WTC11 (cell line): ENCODE results near the gene TTC33. TPM values are rescaled to one million over a fixed set of nuclear protein-coding genes. Genes with fewer than 3 reads are reported as not detected.

Experiments used
- ATAC-seq: fragments of 200-7000 bp; cut with Tn5 transposase; 2 replicates; pipeline ENCODE4 v1.10.0; 2021; ENCODE audit warnings: mild to moderate bottlenecking, moderate library complexity
- CTCF ChIA-PET: fragments of 300-600 bp; sonication (Branson Sonifier 250); formaldehyde crosslinking; loops from one replicate; lab custom pipeline; 2021; ENCODE audit warnings: antibody characterized with exemption; lab: Charles Lee
- POLR2A ChIA-PET: fragments of 350-600 bp; sonication (Branson Sonifier 250); formaldehyde crosslinking; loops from one replicate; lab custom pipeline; 2021; ENCODE audit warnings: antibody characterized with exemption; lab: Charles Lee
- DNase-seq: peaks from one replicate; pipeline ENCODE4 v3.0.0; 2021; ENCODE audit warnings: low spot score
- H3K27ac Mint-ChIP-seq: 2 replicates; pipeline ENCODE4 v1.8.0; 2021; ENCODE audit warnings: mixed read lengths
- H3K27me3 Mint-ChIP-seq: 2 replicates; pipeline ENCODE4 v1.8.0; 2021; ENCODE audit warnings: low read depth, mild to moderate bottlenecking, moderate library complexity, mixed read lengths
- H3K36me3 Mint-ChIP-seq: 2 replicates; pipeline ENCODE4 v1.8.0; 2021; ENCODE audit warnings: mixed read lengths
- H3K4me1 Mint-ChIP-seq: 2 replicates; pipeline ENCODE4 v1.8.0; 2022; ENCODE audit warnings: mixed read lengths
- H3K4me3 Mint-ChIP-seq: 2 replicates; pipeline ENCODE4 v1.8.0; 2021; ENCODE audit warnings: mild to moderate bottlenecking, moderate library complexity, mixed read lengths
- H3K9me3 Mint-ChIP-seq: 2 replicates; pipeline ENCODE4 v1.8.0; 2021; ENCODE audit warnings: mixed read lengths
- CREB1 ChIP-seq: sonication (generic); formaldehyde crosslinking; IDR thresholded peaks from 2 replicates; pipeline ENCODE4 v1.8.0; 2023; ENCODE audit warnings: mild to moderate bottlenecking, missing genetic modification reagents
- GTF2I ChIP-seq: fragments of 250-450 bp; sonication (Bioruptor Pico); conservative IDR thresholded peaks from 2 replicates; pipeline ENCODE4 v1.4.0; 2021; ENCODE audit warnings: mild to moderate bottlenecking
- HMGA2 ChIP-seq: fragments of 250-450 bp; sonication (Bioruptor Pico); IDR thresholded peaks from 2 replicates; pipeline ENCODE4 v1.4.0; 2021; ENCODE audit warnings: mild to moderate bottlenecking, moderate library complexity
- JUN ChIP-seq: sonication (generic); formaldehyde crosslinking; IDR thresholded peaks from 2 replicates; pipeline ENCODE4 v1.8.0; 2023; ENCODE audit warnings: mild to moderate bottlenecking, missing genetic modification reagents
- MYBL2 ChIP-seq: sonication (generic); formaldehyde crosslinking; IDR thresholded peaks from 2 replicates; pipeline ENCODE4 v1.8.1; 2023; ENCODE audit warnings: mild to moderate bottlenecking, moderate library complexity, missing genetic modification reagents
- NR2C2 ChIP-seq: sonication (generic); formaldehyde crosslinking; IDR thresholded peaks from 2 replicates; pipeline ENCODE4 v1.8.0; 2022; ENCODE audit warnings: mild to moderate bottlenecking, missing genetic modification reagents
- NR3C1 ChIP-seq: sonication (generic); formaldehyde crosslinking; conservative IDR thresholded peaks from 2 replicates; pipeline ENCODE4 v1.8.1; 2023; ENCODE audit warnings: low read depth, mild to moderate bottlenecking, missing genetic modification reagents
- RORB ChIP-seq: fragments of 250-450 bp; sonication (Bioruptor Pico); IDR thresholded peaks from 2 replicates; pipeline ENCODE4 v1.9.0; 2021; ENCODE audit warnings: mild to moderate bottlenecking
- SMAD3 ChIP-seq: sonication (generic); formaldehyde crosslinking; IDR thresholded peaks from 2 replicates; pipeline ENCODE4 v1.8.0; 2022; ENCODE audit warnings: missing genetic modification reagents, mild to moderate bottlenecking, borderline replicate concordance
- TCF7 ChIP-seq: sonication (generic); formaldehyde crosslinking; IDR thresholded peaks from 2 replicates; pipeline ENCODE4 v1.8.0; 2022; ENCODE audit warnings: mild to moderate bottlenecking, low read depth, missing genetic modification reagents, moderate library complexity
- ZNF317 ChIP-seq: sonication (generic); formaldehyde crosslinking; IDR thresholded peaks from 2 replicates; pipeline ENCODE4 v1.8.1; 2023; ENCODE audit warnings: low read depth, mild to moderate bottlenecking, moderate library complexity, missing genetic modification reagents, borderline replicate concordance
- ZNF416 ChIP-seq: fragments of 250-450 bp; sonication (Bioruptor Pico); IDR thresholded peaks from 2 replicates; pipeline ENCODE4 v1.9.0; 2021; ENCODE audit warnings: mild to moderate bottlenecking, inconsistent platforms
- total RNA-seq: library from RNA; stranded (reverse); gene quantifications from 3 replicates; pipeline ENCODE4 v1.2.3, GENCODE V29; 2021
- TF ChIP-seq, protein P1 (sequence below): sonication (generic); formaldehyde crosslinking; IDR thresholded peaks from 2 replicates; pipeline ENCODE4 v1.8.1; 2023; ENCODE audit warnings: mild to moderate bottlenecking, missing genetic modification reagents
- TF ChIP-seq, protein P2 (sequence below): sonication (generic); formaldehyde crosslinking; IDR thresholded peaks from 2 replicates; pipeline ENCODE4 v1.8.1; 2023; ENCODE audit warnings: mild to moderate bottlenecking, missing genetic modification reagents, moderate library complexity
- TF ChIP-seq, protein P3 (sequence below): sonication (generic); formaldehyde crosslinking; IDR thresholded peaks from 2 replicates; pipeline ENCODE4 v1.8.0; 2022; ENCODE audit warnings: mild to moderate bottlenecking, missing genetic modification reagents
- TF ChIP-seq, protein P4 (sequence below): sonication (generic); formaldehyde crosslinking; IDR thresholded peaks from 2 replicates; pipeline ENCODE4 v1.8.1; 2022; ENCODE audit warnings: missing genetic modification reagents, borderline replicate concordance
- TF ChIP-seq, protein P5 (sequence below): fragments of 250-450 bp; sonication (Bioruptor Pico); IDR thresholded peaks from 2 replicates; pipeline ENCODE4 v1.9.0; 2021; ENCODE audit warnings: moderate library complexity, mild to moderate bottlenecking, inconsistent platforms, borderline replicate concordance
- TF ChIP-seq, protein P6 (sequence below): fragments of 250-450 bp; sonication (Bioruptor Pico); IDR thresholded peaks from 2 replicates; pipeline ENCODE4 v1.8.0; 2021; ENCODE audit warnings: mild to moderate bottlenecking
- TF ChIP-seq, protein P7 (sequence below): sonication (generic); formaldehyde crosslinking; IDR thresholded peaks from 2 replicates; pipeline ENCODE4 v1.8.1; 2023; ENCODE audit warnings: mild to moderate bottlenecking, moderate library complexity, missing genetic modification reagents
- TF ChIP-seq, protein P8 (sequence below): fragments of 250-450 bp; sonication (Bioruptor Pico); IDR thresholded peaks from 2 replicates; pipeline ENCODE4 v1.9.0; 2021; ENCODE audit warnings: mild to moderate bottlenecking

Gene TTC33
- total RNA-seq, 1 experiment from 2014 or later: 9.2 TPM

DNA sequence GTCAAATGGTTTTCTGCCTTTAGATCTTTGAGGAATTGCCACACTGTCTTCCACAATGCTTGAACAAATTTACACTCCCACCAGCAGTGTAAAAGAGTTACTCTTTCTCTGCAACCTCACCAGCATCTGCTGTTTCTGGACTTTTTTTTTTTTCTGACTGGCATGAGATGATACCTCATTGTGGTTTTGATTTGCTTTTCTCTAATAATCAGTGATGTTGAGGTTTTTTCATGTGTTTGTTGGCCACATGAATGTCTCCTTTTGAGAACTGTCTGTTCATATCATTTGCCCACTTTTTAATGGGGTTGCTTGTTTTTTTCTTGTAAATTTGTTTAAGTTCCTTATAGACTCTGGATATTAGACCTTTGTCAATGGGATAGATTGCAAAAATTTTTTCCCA is 205.3 kb downstream of the TTC33 start:
- Mint-ChIP-seq H3K27me3 (no peaks in the 10 kb centered on the region), H3K27ac (no peak overlapping the region), H3K36me3 (no peaks in the 10 kb centered on the region), H3K4me3 (no peak overlapping the region), H3K4me1 (peaks cover 9% of the 10 kb centered on the region), H3K9me3 (peaks cover 5% of the 10 kb centered on the region)
- CTCF ChIA-PET: no interaction called here
- POLR2A ChIA-PET: interaction anchor here (0.7 kb wide), 1 partner anchor 72 kb away, joined by 4 read pairs; no protein-coding TSS in a partner anchor
- TF ChIP-seq, protein P1, sequence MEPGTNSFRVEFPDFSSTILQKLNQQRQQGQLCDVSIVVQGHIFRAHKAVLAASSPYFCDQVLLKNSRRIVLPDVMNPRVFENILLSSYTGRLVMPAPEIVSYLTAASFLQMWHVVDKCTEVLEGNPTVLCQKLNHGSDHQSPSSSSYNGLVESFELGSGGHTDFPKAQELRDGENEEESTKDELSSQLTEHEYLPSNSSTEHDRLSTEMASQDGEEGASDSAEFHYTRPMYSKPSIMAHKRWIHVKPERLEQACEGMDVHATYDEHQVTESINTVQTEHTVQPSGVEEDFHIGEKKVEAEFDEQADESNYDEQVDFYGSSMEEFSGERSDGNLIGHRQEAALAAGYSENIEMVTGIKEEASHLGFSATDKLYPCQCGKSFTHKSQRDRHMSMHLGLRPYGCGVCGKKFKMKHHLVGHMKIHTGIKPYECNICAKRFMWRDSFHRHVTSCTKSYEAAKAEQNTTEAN: no peak
- TF ChIP-seq, protein P2, sequence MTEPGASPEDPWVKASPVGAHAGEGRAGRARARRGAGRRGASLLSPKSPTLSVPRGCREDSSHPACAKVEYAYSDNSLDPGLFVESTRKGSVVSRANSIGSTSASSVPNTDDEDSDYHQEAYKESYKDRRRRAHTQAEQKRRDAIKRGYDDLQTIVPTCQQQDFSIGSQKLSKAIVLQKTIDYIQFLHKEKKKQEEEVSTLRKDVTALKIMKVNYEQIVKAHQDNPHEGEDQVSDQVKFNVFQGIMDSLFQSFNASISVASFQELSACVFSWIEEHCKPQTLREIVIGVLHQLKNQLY (CRISPR knock-in tag): no peak
- TF ChIP-seq CREB1 (CRISPR knock-in tag) (no peak), RORB (CRISPR knock-in tag) (no peak), ZNF317 (CRISPR knock-in tag) (no peak), GTF2I (CRISPR knock-in tag) (no peak)
- TF ChIP-seq, protein P3, sequence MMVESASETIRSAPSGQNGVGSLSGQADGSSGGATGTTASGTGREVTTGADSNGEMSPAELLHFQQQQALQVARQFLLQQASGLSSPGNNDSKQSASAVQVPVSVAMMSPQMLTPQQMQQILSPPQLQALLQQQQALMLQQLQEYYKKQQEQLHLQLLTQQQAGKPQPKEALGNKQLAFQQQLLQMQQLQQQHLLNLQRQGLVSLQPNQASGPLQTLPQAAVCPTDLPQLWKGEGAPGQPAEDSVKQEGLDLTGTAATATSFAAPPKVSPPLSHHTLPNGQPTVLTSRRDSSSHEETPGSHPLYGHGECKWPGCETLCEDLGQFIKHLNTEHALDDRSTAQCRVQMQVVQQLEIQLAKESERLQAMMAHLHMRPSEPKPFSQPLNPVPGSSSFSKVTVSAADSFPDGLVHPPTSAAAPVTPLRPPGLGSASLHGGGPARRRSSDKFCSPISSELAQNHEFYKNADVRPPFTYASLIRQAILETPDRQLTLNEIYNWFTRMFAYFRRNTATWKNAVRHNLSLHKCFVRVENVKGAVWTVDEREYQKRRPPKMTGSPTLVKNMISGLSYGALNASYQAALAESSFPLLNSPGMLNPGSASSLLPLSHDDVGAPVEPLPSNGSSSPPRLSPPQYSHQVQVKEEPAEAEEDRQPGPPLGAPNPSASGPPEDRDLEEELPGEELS: no peak
- ATAC-seq: no peak
- DNase-seq: no peak

DNA sequence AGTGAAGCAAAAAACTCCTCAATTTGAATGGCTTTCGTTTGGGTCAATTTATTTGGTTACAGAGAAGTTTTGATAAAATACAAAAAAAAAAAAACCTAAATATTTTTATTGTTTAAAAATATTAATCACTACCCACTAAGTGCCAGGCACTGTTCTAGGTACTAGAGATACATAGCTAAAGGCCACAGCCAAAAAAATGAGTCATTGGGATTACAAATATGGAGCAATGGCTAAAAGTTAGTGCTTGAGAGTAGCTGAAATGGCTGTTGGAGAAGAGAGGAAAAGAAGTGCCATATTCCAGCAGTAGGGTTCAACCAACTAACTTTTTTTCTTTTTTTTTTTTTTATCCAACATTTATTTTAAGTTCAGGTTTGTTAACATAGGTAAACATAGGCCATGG is 206.1 kb downstream of the TTC33 start:
- CTCF ChIA-PET: interaction anchor here (0.5 kb wide), 1 partner anchor 130 kb away, joined by 3 read pairs; the partner anchor contains the start of gene PTGER4
- Mint-ChIP-seq H3K9me3 (peaks cover 5% of the 10 kb centered on the region), H3K27ac (no peak overlapping the region), H3K4me1 (peaks cover 9% of the 10 kb centered on the region), H3K4me3 (no peak overlapping the region), H3K36me3 (no peaks in the 10 kb centered on the region), H3K27me3 (no peaks in the 10 kb centered on the region)
- TF ChIP-seq, protein P4, sequence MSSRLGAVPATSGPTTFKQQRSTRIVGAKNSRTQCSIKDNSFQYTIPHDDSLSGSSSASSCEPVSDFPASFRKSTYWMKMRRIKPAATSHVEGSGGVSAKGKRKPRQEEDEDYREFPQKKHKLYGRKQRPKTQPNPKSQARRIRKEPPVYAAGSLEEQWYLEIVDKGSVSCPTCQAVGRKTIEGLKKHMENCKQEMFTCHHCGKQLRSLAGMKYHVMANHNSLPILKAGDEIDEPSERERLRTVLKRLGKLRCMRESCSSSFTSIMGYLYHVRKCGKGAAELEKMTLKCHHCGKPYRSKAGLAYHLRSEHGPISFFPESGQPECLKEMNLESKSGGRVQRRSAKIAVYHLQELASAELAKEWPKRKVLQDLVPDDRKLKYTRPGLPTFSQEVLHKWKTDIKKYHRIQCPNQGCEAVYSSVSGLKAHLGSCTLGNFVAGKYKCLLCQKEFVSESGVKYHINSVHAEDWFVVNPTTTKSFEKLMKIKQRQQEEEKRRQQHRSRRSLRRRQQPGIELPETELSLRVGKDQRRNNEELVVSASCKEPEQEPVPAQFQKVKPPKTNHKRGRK: no peak
- TF ChIP-seq JUN (CRISPR knock-in tag): no peak
- no peak for TF ChIP-seq NR2C2 (CRISPR knock-in tag)
- TF ChIP-seq SMAD3 (CRISPR knock-in tag): no peak
- no peak for TF ChIP-seq MYBL2
- DNase-seq: no peak
- no peak for ATAC-seq
- POLR2A ChIA-PET: interaction anchor here (0.7 kb wide), 2 partner anchors 73 to 240 kb away, joined by 3 to 4 read pairs; no protein-coding TSS in a partner anchor

DNA sequence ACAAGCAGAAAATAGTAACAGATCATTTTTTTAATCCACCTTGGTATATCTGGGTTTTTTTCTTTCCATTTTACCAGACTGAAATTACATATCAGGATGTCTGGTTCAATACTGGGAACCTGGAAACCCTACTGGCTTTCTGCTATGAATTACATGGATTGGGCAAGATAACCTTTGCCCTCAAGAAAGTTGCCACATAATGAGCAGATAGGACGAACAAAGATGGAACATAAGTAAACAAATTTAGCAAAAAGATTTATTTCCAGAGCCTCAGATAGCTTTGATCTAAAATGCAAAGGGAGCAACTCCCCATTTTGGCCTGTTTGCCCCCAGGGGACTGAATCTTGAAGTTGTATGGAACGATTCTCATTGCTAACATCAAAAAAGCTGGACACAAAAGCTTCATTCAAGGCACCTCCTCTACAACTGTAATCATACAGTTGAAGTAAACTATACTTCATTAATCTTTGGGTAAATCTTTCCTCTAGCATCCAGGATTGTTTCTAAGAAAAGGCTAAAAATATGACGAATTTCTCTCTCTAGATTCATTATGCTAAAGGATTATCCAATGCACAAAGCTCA is 207.7 kb downstream of the TTC33 start:
- ChIA-PET POLR2A (no interaction called here), CTCF (no interaction called here)
- no peak overlapping the region for H3K4me3 Mint-ChIP-seq
- DNase-seq (no peak), ATAC-seq (no peak)
- no peaks in the 10 kb centered on the region for H3K36me3 Mint-ChIP-seq
- peaks cover 5% of the 10 kb centered on the region for H3K9me3 Mint-ChIP-seq
- no peaks in the 10 kb centered on the region for H3K27me3 Mint-ChIP-seq
- no peaks in the 10 kb centered on the region for H3K4me1 Mint-ChIP-seq
- H3K27ac Mint-ChIP-seq: no peak overlapping the region
- TF ChIP-seq, protein P5, sequence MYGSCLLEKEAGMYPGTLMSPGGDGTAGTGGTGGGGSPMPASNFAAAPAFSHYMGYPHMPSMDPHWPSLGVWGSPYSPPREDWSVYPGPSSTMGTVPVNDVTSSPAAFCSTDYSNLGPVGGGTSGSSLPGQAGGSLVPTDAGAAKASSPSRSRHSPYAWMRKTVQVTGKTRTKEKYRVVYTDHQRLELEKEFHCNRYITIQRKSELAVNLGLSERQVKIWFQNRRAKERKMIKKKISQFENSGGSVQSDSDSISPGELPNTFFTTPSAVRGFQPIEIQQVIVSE (CRISPR knock-in tag): no peak
- TF ChIP-seq NR3C1 (CRISPR knock-in tag) (no peak), HMGA2 (no peak), TCF7 (CRISPR knock-in tag) (no peak), ZNF416 (no peak)
- TF ChIP-seq, protein P6, sequence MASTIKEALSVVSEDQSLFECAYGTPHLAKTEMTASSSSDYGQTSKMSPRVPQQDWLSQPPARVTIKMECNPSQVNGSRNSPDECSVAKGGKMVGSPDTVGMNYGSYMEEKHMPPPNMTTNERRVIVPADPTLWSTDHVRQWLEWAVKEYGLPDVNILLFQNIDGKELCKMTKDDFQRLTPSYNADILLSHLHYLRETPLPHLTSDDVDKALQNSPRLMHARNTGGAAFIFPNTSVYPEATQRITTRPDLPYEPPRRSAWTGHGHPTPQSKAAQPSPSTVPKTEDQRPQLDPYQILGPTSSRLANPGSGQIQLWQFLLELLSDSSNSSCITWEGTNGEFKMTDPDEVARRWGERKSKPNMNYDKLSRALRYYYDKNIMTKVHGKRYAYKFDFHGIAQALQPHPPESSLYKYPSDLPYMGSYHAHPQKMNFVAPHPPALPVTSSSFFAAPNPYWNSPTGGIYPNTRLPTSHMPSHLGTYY (CRISPR knock-in tag): no peak
- TF ChIP-seq, protein P7, sequence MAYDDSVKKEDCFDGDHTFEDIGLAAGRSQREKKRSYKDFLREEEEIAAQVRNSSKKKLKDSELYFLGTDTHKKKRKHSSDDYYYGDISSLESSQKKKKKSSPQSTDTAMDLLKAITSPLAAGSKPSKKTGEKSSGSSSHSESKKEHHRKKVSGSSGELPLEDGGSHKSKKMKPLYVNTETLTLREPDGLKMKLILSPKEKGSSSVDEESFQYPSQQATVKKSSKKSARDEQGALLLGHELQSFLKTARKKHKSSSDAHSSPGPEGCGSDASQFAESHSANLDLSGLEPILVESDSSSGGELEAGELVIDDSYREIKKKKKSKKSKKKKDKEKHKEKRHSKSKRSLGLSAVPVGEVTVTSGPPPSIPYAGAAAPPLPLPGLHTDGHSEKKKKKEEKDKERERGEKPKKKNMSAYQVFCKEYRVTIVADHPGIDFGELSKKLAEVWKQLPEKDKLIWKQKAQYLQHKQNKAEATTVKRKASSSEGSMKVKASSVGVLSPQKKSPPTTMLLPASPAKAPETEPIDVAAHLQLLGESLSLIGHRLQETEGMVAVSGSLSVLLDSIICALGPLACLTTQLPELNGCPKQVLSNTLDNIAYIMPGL (CRISPR knock-in tag): no peak
- TF ChIP-seq, protein P8, sequence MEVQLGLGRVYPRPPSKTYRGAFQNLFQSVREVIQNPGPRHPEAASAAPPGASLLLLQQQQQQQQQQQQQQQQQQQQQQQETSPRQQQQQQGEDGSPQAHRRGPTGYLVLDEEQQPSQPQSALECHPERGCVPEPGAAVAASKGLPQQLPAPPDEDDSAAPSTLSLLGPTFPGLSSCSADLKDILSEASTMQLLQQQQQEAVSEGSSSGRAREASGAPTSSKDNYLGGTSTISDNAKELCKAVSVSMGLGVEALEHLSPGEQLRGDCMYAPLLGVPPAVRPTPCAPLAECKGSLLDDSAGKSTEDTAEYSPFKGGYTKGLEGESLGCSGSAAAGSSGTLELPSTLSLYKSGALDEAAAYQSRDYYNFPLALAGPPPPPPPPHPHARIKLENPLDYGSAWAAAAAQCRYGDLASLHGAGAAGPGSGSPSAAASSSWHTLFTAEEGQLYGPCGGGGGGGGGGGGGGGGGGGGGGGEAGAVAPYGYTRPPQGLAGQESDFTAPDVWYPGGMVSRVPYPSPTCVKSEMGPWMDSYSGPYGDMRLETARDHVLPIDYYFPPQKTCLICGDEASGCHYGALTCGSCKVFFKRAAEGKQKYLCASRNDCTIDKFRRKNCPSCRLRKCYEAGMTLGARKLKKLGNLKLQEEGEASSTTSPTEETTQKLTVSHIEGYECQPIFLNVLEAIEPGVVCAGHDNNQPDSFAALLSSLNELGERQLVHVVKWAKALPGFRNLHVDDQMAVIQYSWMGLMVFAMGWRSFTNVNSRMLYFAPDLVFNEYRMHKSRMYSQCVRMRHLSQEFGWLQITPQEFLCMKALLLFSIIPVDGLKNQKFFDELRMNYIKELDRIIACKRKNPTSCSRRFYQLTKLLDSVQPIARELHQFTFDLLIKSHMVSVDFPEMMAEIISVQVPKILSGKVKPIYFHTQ (CRISPR knock-in tag): no peak
